Stimulated activated naive CD8-positive, alpha-beta T cell treated with anti-CD3 and anti-CD28 coated beads, Interleukin-15, Interleukin-2, amounts not matched to agents 100 ng/mL and 50 ng/mL, for 24 hours (primary cell): Measurements from ENCODE around the gene WEE2.
"Not testable (repeated sequence)": the region's sequence is repeated elsewhere in the genome, so short reads cannot be mapped to it uniquely, and the experiment has no call there.

Source experiments
- H3K27ac Mint-ChIP-seq: one replicate; pipeline ENCODE4 v1.8.0; 2021; ENCODE audit warnings: mild to moderate bottlenecking, mixed read lengths
- H3K27me3 Mint-ChIP-seq: one replicate; pipeline ENCODE4 v1.8.0; 2021; ENCODE audit warnings: mixed read lengths
- H3K36me3 Mint-ChIP-seq: one replicate; pipeline ENCODE4 v1.8.0; 2021; ENCODE audit warnings: low read depth, mixed read lengths
- H3K4me1 Mint-ChIP-seq: one replicate; pipeline ENCODE4 v1.8.0; 2021; ENCODE audit warnings: low read depth, mixed read lengths
- H3K4me3 Mint-ChIP-seq: one replicate; pipeline ENCODE4 v1.8.0; 2021; ENCODE audit warnings: mild to moderate bottlenecking, mixed read lengths
- H3K9me3 Mint-ChIP-seq: one replicate; pipeline ENCODE4 v1.8.0; 2021; ENCODE audit warnings: mixed read lengths

Gene WEE2

GRCh38 chr7:141754939-141755338 lies 46.8 kb downstream of the WEE2 start:
- no peaks in the 10 kb centered on the region for H3K27me3 Mint-ChIP-seq
- H3K9me3 Mint-ChIP-seq = peaks cover 20% of the 10 kb centered on the region
- H3K4me3 Mint-ChIP-seq = no peak overlapping the region
- peaks cover 96% of the 10 kb centered on the region for H3K36me3 Mint-ChIP-seq
- H3K4me1 Mint-ChIP-seq = no peaks in the 10 kb centered on the region
- no peak overlapping the region for H3K27ac Mint-ChIP-seq

DNA sequence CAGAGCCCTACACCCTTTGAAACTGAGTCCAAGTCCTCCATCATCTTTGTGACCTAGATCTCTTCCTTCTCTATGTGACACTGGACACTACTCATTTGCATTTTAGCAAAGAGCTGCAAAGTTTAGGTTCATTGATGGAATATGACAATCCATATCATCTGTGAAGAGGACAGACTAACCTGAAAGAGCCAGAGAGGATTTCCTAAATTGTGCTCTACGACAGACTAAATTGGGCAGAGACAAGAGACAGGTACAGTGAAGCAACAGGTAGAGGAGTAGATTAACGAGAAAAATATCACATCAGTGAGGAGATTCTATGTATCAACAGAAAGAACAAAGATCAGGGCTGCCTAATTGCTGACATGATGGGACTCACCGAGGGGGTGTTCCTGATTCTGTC lies 55.6 kb downstream of the WEE2 start, which contains the start of gene TAS2R3:
Gene TAS2R3, plus strand, starts transcription at position 301 of the 400 bp plus-strand sequence. Its CDS starts 62 bp downstream, at position 363.
- Mint-ChIP-seq H3K9me3 (no peaks in the 10 kb centered on the region), H3K4me3 (no peak within 1 kb of the TSS), H3K27me3 (no peaks in the 10 kb centered on the region), H3K27ac (no peak within 1 kb of the TSS), H3K36me3 (peaks cover 69% of the 10 kb centered on the region), H3K4me1 (no peaks in the 10 kb centered on the region)

GRCh38 chr7:141770083-141770583 lies 62.0 kb downstream of the WEE2 start:
- H3K4me3 Mint-ChIP-seq, H3K27me3 Mint-ChIP-seq, H3K27ac Mint-ChIP-seq, H3K9me3 Mint-ChIP-seq, H3K4me1 Mint-ChIP-seq: not testable (repeated sequence)
- peaks cover 53% of the 10 kb centered on the region for H3K36me3 Mint-ChIP-seq

DNA sequence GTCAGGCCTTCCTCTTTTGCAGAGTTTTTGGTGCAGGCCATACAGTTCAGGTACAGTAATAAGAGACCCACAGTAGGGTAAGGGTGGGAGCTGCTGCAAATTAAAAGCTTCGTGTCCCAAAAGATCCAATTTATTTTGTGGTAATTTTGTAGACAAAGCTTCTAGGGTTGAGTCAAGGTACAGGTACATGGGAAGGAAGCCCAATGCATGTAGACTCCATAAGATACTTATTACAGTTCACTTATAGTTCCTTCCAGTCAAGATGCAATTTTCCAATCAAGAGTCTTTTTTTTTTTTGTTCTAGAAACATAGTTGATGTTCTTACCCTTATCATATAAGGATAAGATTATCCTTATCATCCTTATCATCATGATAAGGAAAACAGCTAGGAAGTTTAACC lies 68.2 kb downstream of the WEE2 start, which contains the start of gene TAS2R4:
Gene TAS2R4, plus strand, starts transcription at position 301 of the 400 bp plus-strand sequence. CDS start 1,815 bp downstream, outside the sequence.
- Mint-ChIP-seq H3K9me3 (peaks cover 4% of the 10 kb centered on the region), H3K27ac (no peak within 1 kb of the TSS), H3K4me1 (no peaks in the 10 kb centered on the region), H3K36me3 (peaks cover 56% of the 10 kb centered on the region), H3K4me3 (no peak within 1 kb of the TSS), H3K27me3 (no peaks in the 10 kb centered on the region)
